SK-N-MC (cell line): ENCODE measurements around the gene CDH4.

ENCODE experiments used
- EZH2 ChIP-seq: fragments of 200-600 bp; sonication (generic); IDR thresholded peaks from one replicate; pipeline ENCODE4 v1.6.1; 2017; ENCODE audit warnings: antibody characterized with exemption
- POLR2AphosphoS5 ChIP-seq: IDR thresholded peaks from 2 replicates; pipeline ENCODE4 v1.6.1; 2012; ENCODE audit warnings: mild to moderate bottlenecking, low read depth, low read length, borderline replicate concordance

- TF ChIP-seq POLR2AphosphoS5 (no peak), EZH2 (no peak)
Measured at GRCh38 chr20:61908057-61909026, 656.3 kb downstream of the CDH4 start.
